Gastroesophageal sphincter (tissue), 3 donors: Measurements from ENCODE around the gene APBA1.

Experiments used
- POLR2A ChIP-seq, 2 donors: fragments of 450-650 bp; IDR thresholded peaks; one replicate each; pipeline ENCODE4 v1.6.1; 2017; ENCODE audit warnings: antibody characterized with exemption in 2 of 2, mild to moderate bottlenecking in 2 of 2, moderate library complexity in 1 of 2
- TF ChIP-seq, protein P1 (sequence below), 4 experiments: fragments of 200-600 bp in 2 of 4; fragments of 450-650 bp in 2 of 4; sonication (generic) in 1 of 4; IDR thresholded peaks; one replicate each; pipeline ENCODE4 v1.5.1; 2017 to 2019; ENCODE audit warnings: antibody characterized with exemption in 4 of 4, mild to moderate bottlenecking in 2 of 4, moderate library complexity in 2 of 4

DNA sequence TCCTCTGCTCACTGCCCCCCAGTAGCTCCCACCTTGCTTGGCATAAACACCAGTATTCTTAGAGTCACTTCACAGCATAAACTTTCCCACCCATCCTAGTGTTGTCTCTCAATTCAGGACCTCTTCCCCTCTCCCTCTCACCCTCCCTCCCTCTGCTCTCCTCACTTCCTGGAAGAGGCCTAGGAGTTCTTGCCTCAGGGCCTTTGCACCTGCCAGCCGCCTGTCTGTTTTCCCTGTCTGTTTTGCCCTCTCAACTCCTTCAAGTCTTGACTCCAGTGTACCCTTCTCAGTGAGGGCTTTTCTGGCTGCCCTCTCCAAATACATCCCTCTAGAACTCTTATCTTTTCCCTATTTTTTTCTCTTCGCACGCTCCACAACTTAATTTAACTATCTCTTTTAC, 260.9 kb downstream of the APBA1 start:
- TF ChIP-seq, protein P1, sequence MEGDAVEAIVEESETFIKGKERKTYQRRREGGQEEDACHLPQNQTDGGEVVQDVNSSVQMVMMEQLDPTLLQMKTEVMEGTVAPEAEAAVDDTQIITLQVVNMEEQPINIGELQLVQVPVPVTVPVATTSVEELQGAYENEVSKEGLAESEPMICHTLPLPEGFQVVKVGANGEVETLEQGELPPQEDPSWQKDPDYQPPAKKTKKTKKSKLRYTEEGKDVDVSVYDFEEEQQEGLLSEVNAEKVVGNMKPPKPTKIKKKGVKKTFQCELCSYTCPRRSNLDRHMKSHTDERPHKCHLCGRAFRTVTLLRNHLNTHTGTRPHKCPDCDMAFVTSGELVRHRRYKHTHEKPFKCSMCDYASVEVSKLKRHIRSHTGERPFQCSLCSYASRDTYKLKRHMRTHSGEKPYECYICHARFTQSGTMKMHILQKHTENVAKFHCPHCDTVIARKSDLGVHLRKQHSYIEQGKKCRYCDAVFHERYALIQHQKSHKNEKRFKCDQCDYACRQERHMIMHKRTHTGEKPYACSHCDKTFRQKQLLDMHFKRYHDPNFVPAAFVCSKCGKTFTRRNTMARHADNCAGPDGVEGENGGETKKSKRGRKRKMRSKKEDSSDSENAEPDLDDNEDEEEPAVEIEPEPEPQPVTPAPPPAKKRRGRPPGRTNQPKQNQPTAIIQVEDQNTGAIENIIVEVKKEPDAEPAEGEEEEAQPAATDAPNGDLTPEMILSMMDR (IDR thresholded peaks at IDR 0.05): no peak
- TF ChIP-seq POLR2A (IDR thresholded peaks at IDR 0.05): no peak
